Nephron (organoid): ENCODE data around the gene CCDC17.

ENCODE experiments used
- H3K27ac Mint-ChIP-seq, 3 experiments: 2 replicates each; pipeline ENCODE4 v1.8.0; 2020; ENCODE audit warnings: mixed read lengths in 3 of 3, mild to moderate bottlenecking in 2 of 3, moderate library complexity in 1 of 3
- H3K27me3 Mint-ChIP-seq: 2 replicates; pipeline ENCODE4 v1.8.0; 2021; ENCODE audit warnings: low read depth, mild to moderate bottlenecking, moderate library complexity, mixed read lengths
- H3K36me3 Mint-ChIP-seq: 2 replicates; pipeline ENCODE4 v1.8.0; 2020; ENCODE audit warnings: low read depth, mixed read lengths
- H3K4me1 Mint-ChIP-seq: 2 replicates; pipeline ENCODE4 v1.8.0; 2020; ENCODE audit warnings: mixed read lengths
- H3K4me3 Mint-ChIP-seq, 3 experiments: 2 replicates each; pipeline ENCODE4 v1.8.0; 2020; ENCODE audit warnings: mild to moderate bottlenecking in 3 of 3, mixed read lengths in 3 of 3, moderate library complexity in 2 of 3
- H3K9me3 Mint-ChIP-seq: 2 replicates; pipeline ENCODE4 v1.8.0; 2020; ENCODE audit warnings: mixed read lengths
- TF ChIP-seq, protein P1 (sequence below), 3 experiments: fragments of 200-600 bp; sonication (generic); IDR thresholded peaks; one replicate each; pipeline ENCODE4 v1.5.0; 2021; ENCODE audit warnings: antibody characterized with exemption in 3 of 3; ENCODE audit not compliant: unreplicated experiment in 3 of 3

Gene CCDC17

DNA sequence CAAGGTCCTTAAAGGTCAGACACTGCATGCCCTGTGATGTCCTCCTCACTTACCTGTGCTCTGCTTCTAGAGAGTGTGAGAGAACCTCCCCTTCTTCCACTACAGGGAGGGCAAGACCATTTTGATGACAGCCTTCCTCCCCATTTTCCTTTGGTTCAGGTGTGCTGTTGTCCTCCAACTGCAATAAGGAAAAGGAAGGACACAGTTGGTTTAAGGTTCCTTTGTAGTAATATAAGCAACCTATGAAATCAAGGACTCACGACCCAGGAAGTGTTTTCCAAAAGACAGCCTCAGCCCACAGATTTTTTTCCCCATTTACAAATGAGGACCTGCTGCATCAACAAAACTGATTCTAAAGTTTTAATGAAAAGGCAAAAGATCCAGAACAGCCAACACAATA, 6.6 kb upstream of the CCDC17 start:
- Mint-ChIP-seq H3K27ac (no peak overlapping the region), H3K27me3 (no peaks in the 10 kb centered on the region), H3K9me3 (no peaks in the 10 kb centered on the region), H3K4me3 (no peak overlapping the region), H3K4me1 (no peaks in the 10 kb centered on the region), H3K36me3 (peaks cover 65% of the 10 kb centered on the region)
- TF ChIP-seq, protein P1, sequence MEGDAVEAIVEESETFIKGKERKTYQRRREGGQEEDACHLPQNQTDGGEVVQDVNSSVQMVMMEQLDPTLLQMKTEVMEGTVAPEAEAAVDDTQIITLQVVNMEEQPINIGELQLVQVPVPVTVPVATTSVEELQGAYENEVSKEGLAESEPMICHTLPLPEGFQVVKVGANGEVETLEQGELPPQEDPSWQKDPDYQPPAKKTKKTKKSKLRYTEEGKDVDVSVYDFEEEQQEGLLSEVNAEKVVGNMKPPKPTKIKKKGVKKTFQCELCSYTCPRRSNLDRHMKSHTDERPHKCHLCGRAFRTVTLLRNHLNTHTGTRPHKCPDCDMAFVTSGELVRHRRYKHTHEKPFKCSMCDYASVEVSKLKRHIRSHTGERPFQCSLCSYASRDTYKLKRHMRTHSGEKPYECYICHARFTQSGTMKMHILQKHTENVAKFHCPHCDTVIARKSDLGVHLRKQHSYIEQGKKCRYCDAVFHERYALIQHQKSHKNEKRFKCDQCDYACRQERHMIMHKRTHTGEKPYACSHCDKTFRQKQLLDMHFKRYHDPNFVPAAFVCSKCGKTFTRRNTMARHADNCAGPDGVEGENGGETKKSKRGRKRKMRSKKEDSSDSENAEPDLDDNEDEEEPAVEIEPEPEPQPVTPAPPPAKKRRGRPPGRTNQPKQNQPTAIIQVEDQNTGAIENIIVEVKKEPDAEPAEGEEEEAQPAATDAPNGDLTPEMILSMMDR (IDR thresholded peaks at IDR 0.05; ENCODE audit: unreplicated experiment in 3 of 3) = no peak

DNA sequence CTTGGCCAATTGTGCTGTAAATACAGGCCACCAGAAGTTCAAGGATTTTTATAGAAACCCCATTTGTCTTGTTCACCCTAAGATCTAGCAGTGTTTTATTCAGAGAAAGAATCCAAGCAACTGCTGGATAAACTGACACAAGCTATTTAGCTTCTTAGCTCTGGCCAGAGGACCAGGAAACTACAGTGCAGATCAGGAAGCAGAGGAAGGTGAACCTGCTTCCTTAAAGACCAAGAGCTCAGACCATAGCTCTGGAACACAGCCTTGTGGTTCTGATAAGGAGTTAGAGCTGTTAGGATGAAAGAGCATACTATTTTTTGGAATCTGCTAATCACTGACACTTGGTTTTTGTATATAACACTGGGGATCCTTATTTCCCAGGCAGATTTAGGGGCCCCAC, 5.2 kb upstream of the CCDC17 start:
- H3K36me3 Mint-ChIP-seq = peaks cover 72% of the 10 kb centered on the region
- TF ChIP-seq, protein P1 (IDR thresholded peaks at IDR 0.05; ENCODE audit: unreplicated experiment in 3 of 3) = no peak
- no peak overlapping the region for H3K27ac Mint-ChIP-seq
- no peaks in the 10 kb centered on the region for H3K9me3 Mint-ChIP-seq
- H3K4me1 Mint-ChIP-seq = no peaks in the 10 kb centered on the region
- no peak overlapping the region for H3K4me3 Mint-ChIP-seq
- no peaks in the 10 kb centered on the region for H3K27me3 Mint-ChIP-seq

DNA sequence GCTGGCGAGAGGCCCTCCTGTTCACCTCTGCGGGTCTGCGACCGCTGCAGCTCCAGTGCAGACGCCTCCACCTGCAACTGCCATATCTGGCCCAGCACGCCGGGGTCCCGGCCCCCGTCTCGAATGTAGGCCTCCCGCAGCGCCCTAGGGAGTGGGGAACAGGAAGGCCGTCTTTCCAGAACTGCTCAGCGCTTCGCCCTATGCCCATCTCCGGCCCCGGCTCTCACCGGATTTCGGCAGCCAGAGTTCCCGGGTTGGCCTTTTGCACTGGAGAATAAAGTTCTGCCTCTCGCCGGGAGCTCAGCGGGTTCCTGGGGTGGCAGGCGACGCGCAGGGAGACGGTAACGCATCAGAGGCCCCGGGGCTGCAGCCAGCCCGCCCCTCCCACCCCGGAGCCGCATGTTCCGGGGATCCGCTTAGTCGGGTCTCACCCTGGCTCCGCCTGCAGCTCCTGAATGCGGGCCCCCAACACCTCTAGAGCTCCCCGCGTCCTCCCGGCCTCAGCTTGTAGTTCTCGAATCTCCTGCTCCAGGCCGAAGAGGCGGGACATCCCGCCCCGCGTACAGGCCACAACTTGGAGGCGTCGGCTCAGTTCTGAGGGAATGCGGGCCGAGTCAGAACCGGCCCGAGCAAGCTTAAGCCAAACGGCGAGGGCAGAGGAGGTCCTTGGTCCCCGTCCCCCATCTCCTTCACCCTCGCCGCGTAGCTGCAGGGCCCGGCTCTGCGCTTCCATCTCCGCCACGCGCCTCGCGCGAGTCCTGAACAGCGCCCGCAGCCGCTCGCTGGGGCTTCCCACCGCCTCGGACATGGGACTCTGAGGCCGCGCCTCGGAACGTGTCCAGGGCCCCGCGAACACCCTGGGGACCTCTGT, 1.1 kb downstream of the CCDC17 start:
- no peaks in the 10 kb centered on the region for H3K27me3 Mint-ChIP-seq
- no peaks in the 10 kb centered on the region for H3K4me1 Mint-ChIP-seq
- peaks cover 40% of the 10 kb centered on the region for H3K36me3 Mint-ChIP-seq
- TF ChIP-seq, protein P1 (IDR thresholded peaks at IDR 0.05; ENCODE audit: unreplicated experiment in 3 of 3) = no peak
- no peak overlapping the region for H3K27ac Mint-ChIP-seq
- H3K4me3 Mint-ChIP-seq = no peak overlapping the region
- no peaks in the 10 kb centered on the region for H3K9me3 Mint-ChIP-seq

DNA sequence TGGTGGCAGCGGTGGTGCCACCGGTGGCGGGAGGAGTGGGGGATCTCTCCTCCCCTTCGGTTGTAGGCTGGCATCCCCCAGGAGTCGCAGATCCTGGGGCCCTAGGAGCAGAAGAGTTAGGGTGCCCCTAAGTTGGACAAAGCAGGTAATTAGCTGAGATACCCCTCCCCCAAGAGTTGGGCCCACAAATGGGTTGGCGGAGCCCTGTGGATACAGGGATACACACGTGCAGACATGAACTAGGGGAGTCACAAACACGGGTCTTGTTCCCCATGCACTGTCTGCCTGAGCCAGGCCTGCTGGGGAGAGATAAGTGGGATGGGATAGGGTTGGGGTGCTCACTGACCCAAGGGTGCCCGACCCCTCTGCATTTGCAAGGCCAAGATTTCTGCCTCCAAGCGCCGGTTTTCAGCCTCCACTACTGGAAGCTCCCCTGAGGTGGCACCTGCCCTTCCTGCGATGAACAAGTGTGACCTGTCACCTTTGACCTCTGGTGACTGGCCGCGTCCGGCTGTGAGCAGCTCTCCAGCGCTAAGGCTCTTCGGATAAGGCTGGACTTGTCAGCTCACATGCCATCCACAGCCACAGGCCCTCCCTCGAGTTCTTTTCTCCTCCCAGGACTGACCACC, 1.8 kb downstream of the CCDC17 start:
- Mint-ChIP-seq H3K27me3 (no peaks in the 10 kb centered on the region), H3K36me3 (peaks cover 39% of the 10 kb centered on the region), H3K9me3 (no peaks in the 10 kb centered on the region), H3K4me3 (no peak overlapping the region), H3K4me1 (no peaks in the 10 kb centered on the region), H3K27ac (no peak overlapping the region)
- TF ChIP-seq, protein P1 (IDR thresholded peaks at IDR 0.05; ENCODE audit: unreplicated experiment in 3 of 3) = no peak

DNA sequence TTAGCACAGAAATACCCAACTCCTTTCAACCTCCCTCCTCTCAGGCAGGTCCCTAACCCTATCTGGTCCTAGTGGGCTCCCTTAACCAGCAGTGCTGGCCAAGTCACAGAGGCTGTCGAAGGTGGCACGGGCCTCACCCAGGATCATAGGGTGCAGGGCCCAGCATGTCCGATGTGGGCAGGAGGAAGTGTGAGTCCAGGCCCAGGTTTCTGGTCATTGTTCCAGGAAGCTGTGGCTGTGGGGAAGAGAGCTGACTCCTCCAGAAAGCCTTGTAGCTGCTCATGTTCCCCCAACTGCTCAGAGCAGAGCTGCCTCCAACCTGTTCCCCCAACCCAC, 2.4 kb downstream of the CCDC17 start:
- Mint-ChIP-seq H3K4me1 (no peaks in the 10 kb centered on the region), H3K9me3 (no peaks in the 10 kb centered on the region), H3K4me3 (no peak overlapping the region), H3K27me3 (no peaks in the 10 kb centered on the region), H3K36me3 (peaks cover 39% of the 10 kb centered on the region), H3K27ac (no peak overlapping the region)
- TF ChIP-seq, protein P1 (IDR thresholded peaks at IDR 0.05; ENCODE audit: unreplicated experiment in 3 of 3) = no peak
